Progenitor cell of endocrine pancreas (in vitro differentiated cells): Measurements from ENCODE around the gene PLCB2. TPM values are rescaled to one million over a fixed set of nuclear protein-coding genes. Genes with fewer than 3 reads are reported as not detected.
A peak's percentile ranks its signal among the peaks of the same experiment; 100 is the strongest.

Experiments used
- DNase-seq: peaks from one replicate; pipeline ENCODE4 v3.0.0; 2021; ENCODE audit warnings: low spot score; ENCODE audit not compliant: unreplicated experiment
- H3K27ac Mint-ChIP-seq: 2 replicates; pipeline ENCODE4 v1.8.0; 2021; ENCODE audit warnings: mild to moderate bottlenecking, moderate library complexity, mixed read lengths
- H3K27me3 Mint-ChIP-seq: 2 replicates; pipeline ENCODE4 v1.8.0; 2021; ENCODE audit warnings: mixed read lengths
- H3K36me3 Mint-ChIP-seq: 2 replicates; pipeline ENCODE4 v1.8.0; 2022; ENCODE audit warnings: mixed read lengths; ENCODE audit not compliant: insufficient read depth
- H3K4me1 Mint-ChIP-seq: 2 replicates; pipeline ENCODE4 v1.8.0; 2021; ENCODE audit warnings: low read depth, mixed read lengths
- H3K4me3 Mint-ChIP-seq: 2 replicates; pipeline ENCODE4 v1.8.0; 2021; ENCODE audit warnings: low read depth, mild to moderate bottlenecking, moderate library complexity, mixed read lengths
- H3K9me3 Mint-ChIP-seq: 2 replicates; pipeline ENCODE4 v1.8.0; 2021; ENCODE audit warnings: low read depth, mixed read lengths
- total RNA-seq: library from RNA; stranded (reverse); gene quantifications from 2 replicates; pipeline ENCODE4 v1.2.1, GENCODE V29; 2021
- TF ChIP-seq, protein P1 (sequence below): fragments of 200-600 bp; sonication (generic); IDR thresholded peaks from one replicate; pipeline ENCODE4 v1.5.0; 2021; ENCODE audit warnings: antibody characterized with exemption, mild to moderate bottlenecking; ENCODE audit not compliant: unreplicated experiment

The PLCB2 gene
- total RNA-seq, 1 donor from 2014 or later, result 2.5 TPM

DNA sequence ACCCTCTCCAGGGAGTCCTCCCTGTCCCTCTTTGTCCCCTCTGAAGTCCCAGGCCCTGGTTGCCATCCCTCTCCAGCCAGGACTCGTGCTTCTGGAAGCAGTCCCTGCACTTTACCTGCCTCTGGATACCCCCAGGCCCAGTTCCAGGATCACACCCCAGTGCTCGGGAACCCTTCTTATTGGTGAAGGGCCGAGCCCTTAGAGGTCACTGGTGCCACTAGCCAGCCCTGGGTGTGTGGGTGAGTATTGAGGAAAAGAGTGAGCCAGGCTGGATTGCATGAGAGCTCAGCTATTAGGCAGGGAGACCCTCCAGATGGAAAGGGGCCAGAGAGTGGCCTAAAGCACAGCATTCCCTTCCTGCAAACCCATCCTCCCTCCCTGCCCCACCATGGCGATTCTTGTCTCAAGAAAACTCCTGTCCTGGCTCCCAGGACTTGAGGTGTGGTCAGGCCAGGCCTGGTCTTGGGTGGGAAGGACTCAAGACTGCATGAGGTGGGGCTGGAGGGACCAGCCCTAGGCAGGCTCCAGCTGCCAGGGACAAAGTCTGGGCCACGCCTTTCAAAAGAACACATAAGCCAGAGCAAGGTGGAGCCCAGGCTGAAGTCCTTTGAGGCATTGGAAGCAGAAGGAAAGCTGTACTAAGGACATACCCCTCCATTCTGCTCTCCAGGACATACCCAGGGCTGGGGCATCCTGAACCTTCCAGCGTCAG lies 38.3 kb upstream of the PLCB2 start:
- Mint-ChIP-seq H3K27me3 (peaks cover 11% of the 10 kb centered on the region), H3K36me3 (no peaks in the 10 kb centered on the region), H3K9me3 (no peaks in the 10 kb centered on the region), H3K4me3 (no peak overlapping the region), H3K4me1 (peaks cover 5% of the 10 kb centered on the region), H3K27ac (no peak overlapping the region)
- TF ChIP-seq, protein P1, sequence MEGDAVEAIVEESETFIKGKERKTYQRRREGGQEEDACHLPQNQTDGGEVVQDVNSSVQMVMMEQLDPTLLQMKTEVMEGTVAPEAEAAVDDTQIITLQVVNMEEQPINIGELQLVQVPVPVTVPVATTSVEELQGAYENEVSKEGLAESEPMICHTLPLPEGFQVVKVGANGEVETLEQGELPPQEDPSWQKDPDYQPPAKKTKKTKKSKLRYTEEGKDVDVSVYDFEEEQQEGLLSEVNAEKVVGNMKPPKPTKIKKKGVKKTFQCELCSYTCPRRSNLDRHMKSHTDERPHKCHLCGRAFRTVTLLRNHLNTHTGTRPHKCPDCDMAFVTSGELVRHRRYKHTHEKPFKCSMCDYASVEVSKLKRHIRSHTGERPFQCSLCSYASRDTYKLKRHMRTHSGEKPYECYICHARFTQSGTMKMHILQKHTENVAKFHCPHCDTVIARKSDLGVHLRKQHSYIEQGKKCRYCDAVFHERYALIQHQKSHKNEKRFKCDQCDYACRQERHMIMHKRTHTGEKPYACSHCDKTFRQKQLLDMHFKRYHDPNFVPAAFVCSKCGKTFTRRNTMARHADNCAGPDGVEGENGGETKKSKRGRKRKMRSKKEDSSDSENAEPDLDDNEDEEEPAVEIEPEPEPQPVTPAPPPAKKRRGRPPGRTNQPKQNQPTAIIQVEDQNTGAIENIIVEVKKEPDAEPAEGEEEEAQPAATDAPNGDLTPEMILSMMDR, result no peak
- DNase-seq, result no peak

DNA sequence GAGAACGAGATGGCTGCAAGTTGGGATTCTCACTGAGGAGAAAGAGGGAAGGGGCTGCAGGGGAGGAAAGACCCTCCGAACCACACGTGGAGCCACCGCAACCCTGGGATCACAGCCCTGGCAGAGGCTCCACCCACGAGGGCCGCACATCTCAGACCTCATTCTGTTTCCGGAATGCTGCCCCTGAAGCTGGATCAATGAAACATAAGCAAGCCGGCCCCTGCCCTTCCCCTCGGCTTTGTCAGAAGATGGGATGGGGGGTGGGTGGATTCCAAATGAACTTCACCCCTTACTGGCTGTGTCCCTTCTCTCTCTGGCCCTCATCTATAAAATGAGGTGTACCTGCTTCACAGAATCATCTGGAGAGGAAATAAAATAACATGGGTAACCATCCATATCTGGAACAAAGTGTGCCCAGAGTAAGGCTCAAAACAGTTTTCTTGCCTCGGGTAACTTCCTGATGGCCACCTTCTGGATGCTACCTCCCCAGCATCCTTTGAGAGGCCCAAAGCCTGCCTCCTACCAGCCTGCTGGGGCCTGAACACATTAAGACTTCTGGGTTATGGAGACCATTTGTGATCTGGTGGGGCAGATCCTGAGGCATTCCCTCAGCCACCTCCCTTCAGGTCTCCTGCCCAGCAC lies 37.6 kb upstream of the PLCB2 start:
- DNase-seq, result no peak
- Mint-ChIP-seq H3K4me3 (no peak overlapping the region), H3K27me3 (peaks cover 11% of the 10 kb centered on the region), H3K4me1 (peaks cover 3% of the 10 kb centered on the region), H3K36me3 (no peaks in the 10 kb centered on the region), H3K9me3 (no peaks in the 10 kb centered on the region), H3K27ac (no peak overlapping the region)
- TF ChIP-seq, protein P1, result no peak

DNA sequence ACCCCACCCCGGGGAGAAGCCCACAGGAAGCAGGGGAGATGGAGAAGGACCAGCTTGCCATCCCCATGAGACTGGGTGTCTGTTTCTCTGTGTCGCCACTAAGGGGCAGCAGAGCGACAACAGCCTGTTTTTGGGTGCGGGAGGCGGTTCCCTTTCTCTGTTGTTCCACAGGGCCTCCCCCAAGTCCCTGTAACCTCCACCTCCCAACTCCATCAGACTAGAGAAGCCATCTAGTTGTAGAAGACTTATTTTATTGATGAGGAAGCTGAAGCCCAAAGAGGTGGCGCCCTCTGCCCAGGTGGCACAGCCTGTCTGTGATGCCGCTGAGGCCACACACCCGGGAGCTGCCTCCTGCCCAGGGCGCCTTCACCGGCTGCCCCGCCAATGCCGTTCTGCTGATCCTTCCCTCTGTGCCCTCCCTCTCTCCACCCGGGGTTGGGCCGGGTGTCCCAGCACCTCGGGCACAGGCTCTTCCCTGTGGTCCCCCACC lies 36.9 kb upstream of the PLCB2 start:
- TF ChIP-seq, protein P1, result peak; percentile 69

DNA sequence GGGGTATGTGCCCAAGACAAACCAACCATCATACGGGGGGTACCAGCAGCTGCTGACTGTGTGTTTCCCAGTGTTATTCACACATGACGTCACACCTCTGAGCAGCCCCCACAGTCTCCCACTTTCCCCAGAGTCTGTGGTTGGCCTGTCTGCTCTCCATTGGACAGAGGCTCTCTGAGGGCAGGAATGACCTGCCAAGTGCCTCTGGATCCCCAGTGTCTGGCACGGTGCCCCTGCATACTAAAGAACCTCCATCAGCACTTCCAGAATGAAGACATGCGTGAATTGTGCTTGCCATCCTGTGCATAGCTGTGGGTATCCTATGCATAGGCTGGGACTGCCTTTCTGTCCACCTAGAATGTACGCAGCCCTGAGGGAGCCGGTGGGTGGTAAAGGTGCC lies 36.5 kb upstream of the PLCB2 start:
- H3K4me3 Mint-ChIP-seq, result no peak overlapping the region
- no peak for DNase-seq
- H3K4me1 Mint-ChIP-seq, result peaks cover 3% of the 10 kb centered on the region
- no peaks in the 10 kb centered on the region for H3K36me3 Mint-ChIP-seq
- TF ChIP-seq, protein P1, result no peak
- H3K27ac Mint-ChIP-seq, result no peak overlapping the region
- no peaks in the 10 kb centered on the region for H3K9me3 Mint-ChIP-seq
- peaks cover 8% of the 10 kb centered on the region for H3K27me3 Mint-ChIP-seq

More for the DNA sequence above, 36.9 kb upstream of the PLCB2 start:
- Mint-ChIP-seq H3K4me1 (peaks cover 3% of the 10 kb centered on the region), H3K9me3 (no peaks in the 10 kb centered on the region), H3K36me3 (no peaks in the 10 kb centered on the region), H3K27me3 (peaks cover 11% of the 10 kb centered on the region), H3K4me3 (no peak overlapping the region), H3K27ac (no peak overlapping the region)
- DNase-seq, result no peak

DNA sequence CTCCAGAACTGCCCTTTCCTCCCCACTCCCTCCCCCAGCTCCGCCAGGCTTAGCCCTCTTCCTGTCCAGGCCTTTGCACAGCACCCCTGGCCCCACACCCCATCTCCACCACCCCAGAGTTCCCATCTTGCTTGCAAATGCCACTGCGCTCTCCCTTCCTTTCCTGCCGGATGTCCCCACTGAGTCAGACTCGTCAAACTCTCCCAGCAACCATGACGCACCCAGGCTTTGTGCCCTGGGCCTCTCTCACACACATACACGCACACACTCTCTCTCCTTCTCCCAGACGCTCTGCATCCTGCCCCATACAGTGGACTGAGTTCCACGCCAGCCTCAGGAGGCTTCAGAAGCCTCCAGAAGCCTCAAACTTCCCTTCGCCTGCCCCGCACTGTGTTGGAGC lies 35.8 kb upstream of the PLCB2 start:
- DNase-seq, result no peak
- peaks cover 3% of the 10 kb centered on the region for H3K4me1 Mint-ChIP-seq
- no peaks in the 10 kb centered on the region for H3K9me3 Mint-ChIP-seq
- TF ChIP-seq, protein P1, result no peak
- H3K27ac Mint-ChIP-seq, result no peak overlapping the region
- H3K4me3 Mint-ChIP-seq, result no peak overlapping the region
- H3K36me3 Mint-ChIP-seq, result no peaks in the 10 kb centered on the region
- peaks cover 10% of the 10 kb centered on the region for H3K27me3 Mint-ChIP-seq
